Fibroblast of peridontal ligament (primary cell): ENCODE results near the gene TICAM1.
"Not testable (repeated sequence)": the region's sequence is repeated elsewhere in the genome, so short reads cannot be mapped to it uniquely, and the experiment has no call there.

Source experiments
- DNase-seq: peaks from one replicate; pipeline ENCODE4 v3.0.0-alpha.2; 2010; ENCODE audit errors: extremely low read depth

TICAM1 gene

DNA sequence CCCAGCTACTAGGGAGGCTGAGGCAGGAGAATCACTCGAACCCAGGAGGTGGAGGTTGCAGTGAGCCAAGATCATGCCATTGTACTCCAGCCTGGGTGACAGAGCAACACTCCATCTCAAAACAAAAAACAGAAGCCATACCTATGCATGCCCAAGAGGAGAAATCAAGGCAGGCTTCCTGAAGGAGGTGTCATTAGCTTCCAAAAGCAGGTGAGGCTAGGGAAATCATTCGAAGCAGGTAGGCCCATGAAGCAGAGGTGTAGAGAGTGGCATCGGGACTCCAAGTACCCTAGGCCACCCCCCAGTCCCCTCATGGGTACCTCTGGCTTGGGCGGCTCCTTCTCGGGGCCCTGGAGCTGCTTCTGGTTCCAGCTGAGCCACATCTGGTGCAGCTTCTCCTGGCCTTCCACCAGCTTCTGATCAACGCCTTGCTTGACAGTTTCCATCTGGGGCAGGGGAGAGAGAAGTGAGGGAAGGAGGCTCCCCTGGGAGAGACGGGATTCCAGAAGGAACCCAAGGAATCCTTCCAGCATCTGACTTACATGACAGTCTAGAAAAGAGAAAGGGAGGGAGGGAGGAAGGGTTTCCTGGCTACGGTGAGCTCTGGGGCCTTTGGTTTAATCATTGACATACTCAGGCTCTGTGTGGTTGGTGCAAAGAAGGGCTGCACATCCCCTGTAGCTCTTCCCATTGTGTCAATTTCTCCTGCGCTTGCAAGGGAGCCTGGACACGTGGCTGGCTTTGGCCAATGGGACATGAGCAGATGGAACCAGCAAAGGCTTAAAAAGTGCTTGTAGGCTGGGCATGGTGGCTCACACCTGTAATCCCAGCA lies 13.1 kb upstream of the TICAM1 start:
- peak; percentile 56 for DNase-seq

DNA sequence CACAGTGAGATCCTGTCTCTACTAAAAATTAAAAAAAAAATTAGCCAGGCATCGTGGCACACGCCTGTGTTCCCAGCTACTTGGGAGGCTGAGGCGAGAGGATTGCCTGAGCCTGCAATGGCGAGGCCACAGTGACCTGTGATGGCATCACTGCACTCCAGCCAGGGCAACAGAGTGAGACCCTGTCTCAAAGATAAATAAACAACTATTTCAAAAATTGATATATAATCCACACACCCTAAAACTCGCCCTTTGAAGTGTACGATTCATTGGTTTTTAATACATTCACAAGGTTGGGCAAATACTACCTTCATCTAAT lies 12.1 kb upstream of the TICAM1 start:
- no peak for DNase-seq

DNA sequence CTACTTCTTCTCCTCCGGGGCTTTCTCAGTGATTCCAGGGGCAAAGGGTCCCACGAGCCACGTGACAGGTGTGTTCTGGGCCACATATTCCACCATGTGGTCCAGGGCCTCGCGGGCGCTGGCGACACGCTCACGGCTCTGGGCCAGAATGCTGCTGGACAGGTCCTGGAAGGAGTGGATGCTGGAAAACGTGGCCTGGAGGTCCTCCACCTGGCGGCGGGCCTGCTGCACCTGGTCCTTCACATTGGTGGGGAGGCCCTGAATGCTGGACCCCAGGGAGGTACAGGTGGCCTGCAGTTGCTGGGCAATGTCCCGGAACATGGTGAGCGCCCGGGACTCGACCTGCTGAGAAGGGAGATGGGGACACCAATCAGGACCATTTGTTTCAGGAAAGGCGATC lies 7.7 kb upstream of the TICAM1 start:
- no peak for DNase-seq

DNA sequence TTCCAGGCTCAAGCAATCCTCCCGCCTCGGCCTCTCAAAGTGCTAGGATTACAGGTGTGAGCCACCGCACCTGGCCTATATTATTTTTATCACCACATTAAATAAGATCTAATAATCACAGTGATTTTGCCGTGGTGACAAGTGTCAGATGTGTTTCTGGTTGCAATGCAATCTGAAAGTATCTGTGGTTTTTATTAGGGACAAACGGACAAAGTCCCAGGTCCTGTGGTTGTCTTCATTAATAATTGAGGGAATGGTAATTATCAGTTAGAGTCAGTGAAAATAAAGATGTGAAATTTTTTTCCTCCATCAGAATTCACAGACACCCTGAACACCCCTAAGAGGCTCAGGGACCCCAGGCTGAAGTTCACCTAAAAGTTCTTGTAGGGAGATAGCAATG lies 1.3 kb upstream of the TICAM1 start:
- DNase-seq, result no peak

DNA sequence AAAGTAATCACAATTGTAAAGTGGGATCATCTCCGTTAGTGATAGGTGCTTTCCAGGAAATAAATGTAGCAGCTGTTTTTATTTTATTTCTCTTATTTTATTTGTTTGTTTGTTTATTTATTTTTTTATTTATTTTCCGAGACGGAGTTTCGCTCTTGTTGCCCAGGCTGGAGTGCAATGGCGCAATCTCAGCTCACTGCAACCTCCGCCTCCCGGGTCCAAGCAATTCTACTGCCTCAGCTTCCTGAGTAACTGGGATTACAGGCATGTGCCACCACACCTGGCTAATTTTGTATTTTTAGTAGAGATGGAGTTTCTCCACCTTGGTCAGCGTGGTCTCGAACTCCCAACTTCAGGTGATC lies 448 bp upstream of the TICAM1 start:
- DNase-seq, result not testable (repeated sequence)

DNA sequence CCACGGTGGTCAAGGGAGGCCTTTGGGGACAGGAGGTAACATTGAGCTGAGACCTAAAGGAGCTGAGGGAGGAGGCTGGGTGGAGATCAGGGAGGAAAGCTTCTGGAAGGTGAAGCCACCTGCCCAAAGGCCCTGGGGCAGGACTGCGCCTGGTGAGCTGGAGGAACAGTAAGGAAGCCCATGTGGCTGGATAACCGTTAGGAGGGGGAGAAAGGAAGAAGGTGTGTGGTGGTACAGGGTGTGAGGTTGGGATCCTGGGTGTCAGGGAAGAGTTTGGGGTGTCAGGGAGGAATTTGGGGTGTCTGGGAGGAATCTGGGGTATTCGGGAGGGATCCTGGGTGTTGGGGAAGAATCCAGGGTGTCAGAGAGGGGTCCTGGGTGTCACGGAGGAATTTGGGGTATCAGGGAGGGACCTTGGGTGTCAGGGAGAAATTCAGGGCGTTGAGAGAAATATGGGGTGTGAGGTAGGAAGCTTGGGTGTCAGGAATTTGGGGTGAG lies 695 bp downstream of the TICAM1 start:
- DNase-seq, result no peak

DNA sequence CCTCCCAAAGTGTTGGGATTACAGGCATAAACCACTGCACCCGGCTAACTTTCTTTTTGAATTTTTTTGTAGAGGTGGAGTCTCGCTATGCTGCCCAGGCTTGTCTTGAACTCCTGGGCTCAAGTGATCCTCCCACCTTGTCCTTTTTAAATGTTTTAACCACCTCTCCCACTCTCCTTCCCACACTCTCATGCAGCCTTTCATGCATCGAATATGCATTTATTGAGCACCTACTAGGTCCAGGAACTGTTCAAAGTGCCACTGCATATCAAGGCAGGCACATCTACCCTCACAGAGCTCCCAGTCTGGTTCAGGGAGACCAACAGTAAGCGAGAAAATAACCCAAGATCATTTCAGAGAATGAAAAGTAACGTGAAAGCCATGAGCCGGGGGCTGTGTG lies 1.2 kb downstream of the TICAM1 start:
- no peak for DNase-seq

DNA sequence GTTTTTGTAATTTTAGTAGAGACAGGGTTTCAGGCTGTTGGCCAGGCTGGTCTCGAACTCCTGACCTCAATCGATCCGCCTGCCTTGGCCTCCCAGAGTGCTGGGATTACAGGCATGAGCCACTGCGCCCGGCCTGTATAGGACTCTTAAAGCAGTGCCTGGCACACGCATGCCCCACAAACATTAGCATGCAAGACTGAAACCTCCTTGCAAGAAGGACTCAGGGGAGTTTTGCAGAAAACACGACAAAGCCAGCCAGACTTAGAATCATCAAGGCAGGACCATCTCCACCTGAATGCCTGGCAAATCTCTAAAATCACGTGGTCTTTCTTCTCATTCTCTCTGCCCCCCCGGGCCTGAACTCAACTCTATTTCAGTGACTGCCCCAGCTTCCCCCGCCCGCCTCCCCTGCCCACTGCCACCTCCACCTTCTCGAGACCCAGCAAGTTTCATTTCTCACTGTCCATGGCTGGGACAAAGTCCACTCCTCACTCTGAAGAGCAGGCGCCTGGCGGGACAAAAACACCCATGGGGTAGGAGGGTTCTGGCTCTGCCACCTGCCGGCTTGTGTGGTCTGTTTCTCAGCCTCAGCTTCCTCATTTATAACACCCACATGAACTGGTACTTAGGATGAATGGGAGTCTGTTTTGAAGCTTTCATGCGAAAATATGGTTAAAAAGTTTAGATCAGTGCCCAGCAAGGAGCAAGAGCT lies 2.4 kb downstream of the TICAM1 start:
- no peak for DNase-seq

DNA sequence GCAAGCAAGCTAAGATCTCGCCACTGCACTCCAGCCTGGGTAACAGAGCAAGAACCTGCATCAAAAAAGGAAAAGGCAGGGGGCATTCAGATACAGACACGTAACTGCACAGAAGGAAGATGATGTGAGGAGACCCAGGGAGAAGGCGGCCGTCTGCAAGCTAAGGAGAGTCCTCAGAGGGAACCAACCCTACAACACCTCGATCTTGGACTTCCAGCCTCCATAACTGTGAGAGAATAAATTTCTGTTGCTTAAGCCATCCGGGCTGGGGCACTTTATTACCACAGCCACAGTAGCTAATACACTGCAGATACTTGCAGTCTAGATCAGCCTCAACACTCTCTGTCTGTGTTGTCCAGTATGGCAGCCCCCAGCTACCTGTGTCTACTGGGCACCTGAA lies 7.9 kb downstream of the TICAM1 start:
- no peak for DNase-seq

DNA sequence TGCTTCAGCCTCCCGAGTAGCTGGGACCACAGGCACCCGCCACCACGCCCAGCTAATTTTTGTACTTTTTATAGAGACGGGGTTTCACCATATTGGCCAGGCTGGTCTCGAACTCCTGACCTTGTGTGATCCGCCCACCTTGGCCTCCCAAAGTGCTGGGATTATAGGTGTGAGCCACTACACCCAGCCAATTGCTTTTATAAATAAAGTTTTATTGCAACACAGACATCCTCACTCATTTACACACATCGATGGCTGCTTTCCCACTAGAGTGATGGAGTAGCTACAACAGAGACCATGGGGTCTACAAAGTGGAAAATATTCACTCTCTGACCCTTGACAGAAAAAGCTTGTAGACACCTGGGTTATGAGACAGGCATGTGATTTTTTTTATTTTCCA lies 9.2 kb downstream of the TICAM1 start:
- not testable (repeated sequence) for DNase-seq

DNA sequence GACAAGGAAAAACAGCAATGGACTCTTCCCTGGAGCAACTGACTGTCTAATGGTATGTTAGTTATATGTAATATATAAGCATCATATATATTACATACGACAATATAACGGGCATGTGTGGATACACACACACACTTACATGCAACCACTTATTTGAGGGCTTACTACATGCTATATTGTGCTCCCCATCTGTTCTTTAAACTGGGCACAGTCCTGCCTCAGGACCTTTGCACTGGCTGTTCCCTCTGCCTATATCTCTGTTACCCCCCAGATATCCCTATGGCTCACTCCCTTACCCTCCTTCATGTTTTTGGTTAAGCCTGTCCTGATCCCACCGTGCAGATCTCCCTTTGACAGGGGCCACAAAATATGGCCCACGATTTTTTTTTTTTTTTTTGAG lies 10.2 kb downstream of the TICAM1 start:
- DNase-seq, result no peak

DNA sequence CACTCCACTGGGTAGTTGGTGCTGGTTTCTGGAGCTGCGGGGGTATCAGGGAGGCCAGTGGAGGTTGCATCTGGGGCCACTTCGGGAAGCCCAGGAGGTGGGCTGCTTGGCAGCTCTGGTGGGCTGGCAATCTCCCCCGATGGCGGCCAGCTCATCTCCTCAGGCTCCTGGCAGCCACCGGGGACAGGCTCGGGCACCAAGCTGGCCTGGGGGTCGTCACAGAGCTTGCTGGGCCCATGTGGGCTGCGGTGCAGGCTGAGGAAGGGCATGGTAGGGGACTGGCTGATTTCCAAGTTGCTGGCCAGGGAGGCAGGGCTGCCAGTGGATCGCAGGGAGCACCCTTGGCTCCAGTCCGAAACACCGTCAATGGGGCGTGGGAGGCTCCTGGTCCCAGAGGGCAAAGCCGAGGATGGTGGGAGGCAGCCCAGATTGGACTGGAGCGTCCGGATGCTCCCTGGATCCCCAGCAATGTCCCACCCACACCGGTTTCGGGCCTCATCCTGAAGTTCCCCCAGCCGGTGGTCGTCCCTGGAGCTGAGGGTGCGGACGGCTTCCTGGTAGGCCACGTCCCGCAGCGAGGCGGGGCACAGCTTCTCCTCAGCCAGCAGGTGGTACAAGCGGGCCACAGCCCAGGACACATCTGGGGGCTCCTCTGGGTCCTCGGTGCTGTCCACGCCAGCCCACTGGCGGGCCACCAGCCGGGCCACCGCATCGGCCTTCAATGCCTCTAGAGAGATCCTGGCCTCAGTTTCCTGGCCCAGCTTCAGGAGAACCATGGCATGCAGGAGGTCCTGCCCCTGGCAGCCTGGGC lies 13.8 kb downstream of the TICAM1 start:
- DNase-seq, result no peak

DNA sequence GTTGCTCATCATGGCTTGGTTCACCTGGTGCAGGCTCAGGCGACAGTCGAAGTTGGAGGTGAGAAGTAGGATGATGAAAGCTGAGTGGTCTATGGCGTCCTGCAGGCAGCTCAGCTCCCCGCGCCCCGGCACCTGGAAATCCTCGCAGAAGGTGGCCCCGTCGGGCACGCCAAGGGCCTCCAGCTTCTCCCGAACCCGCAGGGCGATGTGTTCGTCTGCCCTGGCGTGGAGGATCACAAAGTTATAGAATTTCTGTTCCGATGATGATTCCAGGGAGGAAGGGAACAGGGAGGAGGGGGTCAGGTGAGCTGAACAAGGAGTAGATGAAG lies 14.6 kb downstream of the TICAM1 start:
- no peak for DNase-seq

DNA sequence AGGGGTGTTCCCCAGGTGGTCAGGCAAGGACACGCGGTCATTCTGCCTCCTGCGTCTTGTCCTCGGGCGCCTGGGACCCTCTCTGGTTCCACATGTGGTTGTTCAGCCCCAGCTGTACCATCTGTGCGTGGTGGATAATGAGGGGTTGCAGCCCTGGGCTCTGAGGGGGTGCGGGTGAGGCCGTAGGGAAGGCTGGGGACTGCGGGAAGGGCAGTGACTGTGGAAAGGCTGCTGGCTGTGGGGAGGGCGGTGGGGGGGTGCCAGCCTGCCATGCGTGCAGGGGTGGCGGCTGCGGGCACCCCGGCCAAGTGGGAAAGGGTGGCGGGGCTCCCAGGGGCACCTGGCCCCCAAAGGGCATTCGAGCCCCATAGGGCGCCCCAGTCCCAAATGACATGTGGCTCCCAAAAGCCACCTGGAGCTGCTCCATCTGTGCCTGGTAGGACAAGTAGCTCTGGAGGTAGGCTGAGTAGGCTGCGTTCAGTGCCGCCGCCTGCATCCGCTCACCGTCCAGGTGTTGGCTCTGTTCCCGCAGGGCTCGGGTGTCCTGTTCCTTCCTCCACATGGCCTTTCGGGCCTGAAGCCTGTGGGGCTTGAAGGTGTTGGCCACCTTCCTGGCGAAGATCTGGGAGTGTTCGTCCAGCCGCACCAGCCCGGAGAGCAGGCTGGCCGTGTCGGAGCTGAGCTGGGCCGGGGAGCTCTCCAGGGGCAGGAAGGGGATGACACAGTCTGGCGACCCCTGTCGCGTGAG lies 15.1 kb downstream of the TICAM1 start:
- DNase-seq, result no peak

DNA sequence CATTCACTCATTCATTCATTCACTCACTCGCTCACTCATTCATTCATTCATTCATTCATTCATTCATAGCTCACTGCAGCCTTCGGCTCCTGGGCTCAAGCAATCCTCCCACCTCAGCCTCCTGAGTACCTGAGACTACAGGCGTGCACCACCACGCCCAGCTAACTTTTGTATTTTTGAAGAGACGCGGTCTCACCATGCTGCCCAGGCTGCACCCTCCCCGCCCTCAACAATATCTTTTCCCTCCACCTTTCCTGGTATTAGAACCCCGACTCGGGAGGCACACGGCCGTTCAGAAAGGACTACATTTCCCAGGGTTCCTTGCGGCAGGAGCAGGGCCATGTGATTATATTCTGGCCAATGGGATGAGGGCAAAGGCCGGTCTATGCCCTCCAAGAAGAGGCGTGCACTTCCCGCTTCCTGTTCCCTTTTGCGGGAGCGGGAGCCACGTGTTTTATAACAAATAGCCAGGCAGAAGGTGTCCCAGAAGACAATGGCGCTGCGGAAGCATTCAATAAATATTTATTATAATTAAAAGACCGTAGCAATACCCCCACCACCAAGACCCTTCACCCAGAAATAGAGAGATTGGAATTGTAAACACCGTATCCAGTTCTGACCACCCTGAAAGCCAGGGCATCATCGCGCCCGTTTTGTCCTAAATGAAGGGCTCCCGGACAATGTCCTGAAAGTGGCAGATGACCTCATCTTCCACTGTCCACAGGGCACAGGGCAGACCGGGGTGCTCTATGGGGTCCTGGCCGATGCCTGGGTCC lies 15.9 kb downstream of the TICAM1 start:
- DNase-seq, result peak; percentile 89

DNA sequence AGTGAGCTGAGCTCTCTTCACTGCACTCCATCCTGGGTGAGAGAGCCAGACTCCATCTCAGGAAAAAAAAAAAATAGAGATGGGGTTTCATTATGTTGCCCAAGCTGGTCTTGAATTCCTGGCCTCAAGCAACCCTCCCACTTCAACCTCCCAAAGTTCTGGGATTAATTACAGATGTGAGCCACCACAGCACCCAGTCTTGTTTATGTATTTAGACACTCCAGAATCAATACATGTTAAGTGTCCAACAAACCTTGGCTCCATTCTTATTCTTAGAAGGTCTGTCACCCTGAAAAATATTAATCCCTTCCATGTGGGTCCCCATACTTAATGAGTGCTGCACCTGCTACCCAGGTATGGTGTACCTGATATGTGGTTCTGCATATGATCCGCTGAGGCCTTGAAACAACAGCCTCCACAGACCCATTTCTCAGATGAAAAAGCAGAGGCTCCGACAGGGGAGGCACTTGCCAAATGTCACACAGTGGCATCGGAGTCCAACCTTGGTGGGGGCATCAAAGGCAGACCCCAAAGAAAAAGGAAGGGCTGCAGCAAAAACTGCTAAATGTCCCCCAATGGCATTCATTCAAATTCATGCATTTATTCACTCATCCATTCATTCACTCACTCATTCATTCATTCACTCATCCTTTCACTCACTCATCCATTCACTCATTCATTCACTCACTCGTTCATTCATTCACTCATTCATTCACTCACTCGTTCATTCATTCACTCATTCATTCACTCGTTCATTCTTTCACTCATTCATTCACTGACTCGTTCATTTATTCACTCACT lies 16.7 kb downstream of the TICAM1 start:
- DNase-seq, result peak; percentile 96

DNA sequence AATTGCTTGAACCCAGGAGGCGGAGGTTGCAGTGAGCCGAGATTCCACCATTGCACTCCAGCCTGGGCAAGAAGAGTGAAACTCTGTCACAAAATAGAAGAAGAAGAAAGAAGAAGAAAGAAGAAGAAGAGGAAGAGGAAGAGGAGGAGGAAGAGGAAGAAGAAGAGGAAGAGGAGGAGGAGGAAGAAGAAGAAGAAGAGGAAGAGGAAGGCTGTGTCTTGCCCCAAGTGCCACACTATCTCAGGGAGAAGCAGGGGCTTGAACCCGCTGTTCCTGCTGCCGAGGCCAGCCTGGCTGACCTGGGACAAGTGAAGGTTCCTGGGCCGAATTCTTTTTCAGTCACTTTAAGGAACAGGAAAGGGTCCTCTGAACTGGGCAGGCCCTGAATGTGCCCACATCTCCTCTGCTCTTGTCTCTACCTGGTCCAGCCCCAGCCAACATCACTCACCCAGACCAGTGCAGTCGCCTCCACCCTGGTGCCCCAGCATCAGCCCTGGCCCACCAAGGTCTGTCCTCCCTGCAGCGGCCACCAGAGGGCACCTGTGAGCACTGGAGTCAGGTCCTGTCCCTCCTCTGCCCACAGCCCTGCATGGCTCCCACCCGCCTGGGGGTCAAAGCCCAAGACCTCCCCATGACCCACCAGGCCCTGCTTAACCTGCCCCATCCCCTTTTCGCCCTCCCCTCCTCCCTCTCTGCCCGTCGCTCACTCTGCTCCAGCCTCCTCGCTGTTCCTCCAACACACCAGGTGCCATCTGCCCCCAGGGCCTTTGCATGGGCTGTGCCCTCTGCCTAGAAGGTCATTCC lies 20.0 kb downstream of the TICAM1 start:
- DNase-seq, result peak; percentile 53

DNA sequence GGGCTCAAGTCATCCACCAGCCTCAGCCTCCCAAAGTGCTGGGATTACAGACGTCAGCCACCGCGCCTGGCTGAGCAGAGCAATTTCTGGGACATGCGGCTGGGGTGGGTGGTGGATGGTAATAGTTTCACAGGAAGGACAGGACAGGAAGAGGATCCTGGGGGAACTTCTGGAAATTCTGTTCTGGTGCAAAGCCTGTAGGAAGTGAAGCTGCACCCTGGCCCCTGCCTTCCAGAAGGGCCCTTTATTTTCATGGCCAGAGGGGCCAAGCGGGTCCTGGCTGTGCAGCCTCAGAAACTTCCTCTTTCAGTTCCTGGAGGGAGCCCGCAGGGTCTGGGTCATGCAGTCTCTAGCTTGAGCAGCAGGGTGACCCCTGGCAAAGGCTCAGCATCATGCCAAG lies 24.3 kb downstream of the TICAM1 start:
- DNase-seq, result no peak

DNA sequence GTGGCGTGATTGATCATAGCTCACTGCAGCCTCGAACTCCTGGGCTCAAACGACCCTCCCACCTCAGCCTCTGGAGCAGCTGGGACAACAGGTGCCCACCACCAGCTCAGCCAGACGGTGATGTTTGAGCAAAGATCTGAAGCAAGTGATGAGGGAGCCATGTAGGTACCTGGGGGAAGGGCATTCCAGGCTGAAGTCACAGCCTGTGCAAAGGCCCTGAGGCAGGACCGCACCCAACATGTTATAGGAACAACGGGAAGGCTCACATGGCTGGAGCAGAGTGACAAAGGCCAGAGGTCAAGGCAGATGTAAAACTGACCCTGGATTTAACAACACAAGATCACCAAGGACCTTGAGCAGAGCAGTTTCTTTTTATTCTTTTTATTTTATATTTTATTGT lies 25.1 kb downstream of the TICAM1 start:
- DNase-seq, result no peak

DNA sequence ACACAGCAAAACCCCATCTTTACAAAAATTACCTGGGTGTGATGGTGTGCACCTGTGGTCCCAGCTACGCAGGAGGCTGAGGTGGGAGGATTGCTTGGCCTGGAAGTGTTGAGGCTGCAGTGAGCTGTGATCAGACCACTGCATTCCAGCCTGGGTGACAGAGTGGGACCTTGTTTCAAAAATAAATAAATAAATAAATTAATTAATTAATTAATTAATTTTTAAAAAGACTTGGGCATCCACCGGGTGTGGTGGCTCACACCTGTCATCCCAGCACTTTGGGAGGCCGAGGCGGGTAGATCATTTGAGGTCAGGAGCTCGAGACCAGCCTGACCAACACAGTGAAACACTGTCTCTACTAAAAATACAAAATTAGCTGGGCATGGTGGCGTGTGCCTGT lies 26.4 kb downstream of the TICAM1 start:
- DNase-seq, result not testable (repeated sequence)
